OCI-LY3 (cell line): ENCODE results near the gene PDPN.

Experiments
- H2AFZ ChIP-seq: fragments of 200-600, 300-600 bp; shearing (Covaris generic); 2 replicates; pipeline ENCODE4 v1.6.0; 2014; ENCODE audit warnings: antibody characterized with exemption, low read depth, low read length
- H3K27ac ChIP-seq: fragments of 200-600, 300-600 bp; sonication (generic); 2 replicates; pipeline ENCODE4 v1.5.1; 2014; ENCODE audit warnings: mild to moderate bottlenecking, low read length, moderate library complexity, mixed read lengths
- H3K27me3 ChIP-seq: fragments of 200-600, 300-600 bp; sonication (generic); 2 replicates; pipeline ENCODE4 v1.6.1; 2014; ENCODE audit warnings: low read depth, low read length, mixed read lengths
- H3K36me3 ChIP-seq: fragments of 200-600, 300-600 bp; sonication (generic); replicated peaks from 2 replicates; pipeline ENCODE3; 2014; ENCODE audit warnings: low read depth, low read length, mixed read lengths
- H3K4me1 ChIP-seq: fragments of 300-600, 200-600 bp; sonication (generic); 2 replicates; pipeline ENCODE4 v1.6.1; 2014; ENCODE audit warnings: low read length, mixed read lengths
- H3K4me2 ChIP-seq: fragments of 200-600, 300-600 bp; sonication (generic); 2 replicates; pipeline ENCODE4 v1.6.1; 2014; ENCODE audit warnings: low read length, mixed read lengths
- H3K4me3 ChIP-seq: fragments of 300-600, 200-600 bp; sonication (generic); 2 replicates; pipeline ENCODE4 v1.5.1; 2014; ENCODE audit warnings: antibody characterized with exemption, mild to moderate bottlenecking, low read length, moderate library complexity
- H3K79me2 ChIP-seq: fragments of 300-600, 200-600 bp; shearing (Covaris generic); 2 replicates; pipeline ENCODE4 v1.6.1; 2014; ENCODE audit warnings: mild to moderate bottlenecking, low read length, mixed read lengths
- H3K9ac ChIP-seq: fragments of 300-600, 200-600 bp; shearing (Covaris generic); 2 replicates; pipeline ENCODE4 v1.6.0; 2014; ENCODE audit warnings: mild to moderate bottlenecking, low read length, moderate library complexity
- H3K9me3 ChIP-seq: fragments of 200-600, 300-600 bp; shearing (Covaris generic); 2 replicates; pipeline ENCODE4 v1.6.1; 2014; ENCODE audit warnings: low read length, mixed read lengths; ENCODE audit not compliant: insufficient read depth
- H4K20me1 ChIP-seq: fragments of 200-600, 300-600 bp; sonication (generic); 2 replicates; pipeline ENCODE4 v1.6.1; 2016; ENCODE audit warnings: low read length, mixed read lengths; ENCODE audit not compliant: insufficient read depth
- EZH2phosphoT487 ChIP-seq: fragments of 200-600 bp; shearing (Covaris generic); IDR thresholded peaks from 2 replicates; pipeline ENCODE4 v1.6.1; 2018; ENCODE audit warnings: antibody characterized with exemption, mixed run types, low read depth
- TF ChIP-seq, protein P1 (sequence below): fragments of 200-600, 300-600 bp; sonication (generic); IDR thresholded peaks from 2 replicates; pipeline ENCODE4 v1.5.1; 2014; ENCODE audit warnings: antibody characterized with exemption, low read length, low read depth

PDPN gene

DNA sequence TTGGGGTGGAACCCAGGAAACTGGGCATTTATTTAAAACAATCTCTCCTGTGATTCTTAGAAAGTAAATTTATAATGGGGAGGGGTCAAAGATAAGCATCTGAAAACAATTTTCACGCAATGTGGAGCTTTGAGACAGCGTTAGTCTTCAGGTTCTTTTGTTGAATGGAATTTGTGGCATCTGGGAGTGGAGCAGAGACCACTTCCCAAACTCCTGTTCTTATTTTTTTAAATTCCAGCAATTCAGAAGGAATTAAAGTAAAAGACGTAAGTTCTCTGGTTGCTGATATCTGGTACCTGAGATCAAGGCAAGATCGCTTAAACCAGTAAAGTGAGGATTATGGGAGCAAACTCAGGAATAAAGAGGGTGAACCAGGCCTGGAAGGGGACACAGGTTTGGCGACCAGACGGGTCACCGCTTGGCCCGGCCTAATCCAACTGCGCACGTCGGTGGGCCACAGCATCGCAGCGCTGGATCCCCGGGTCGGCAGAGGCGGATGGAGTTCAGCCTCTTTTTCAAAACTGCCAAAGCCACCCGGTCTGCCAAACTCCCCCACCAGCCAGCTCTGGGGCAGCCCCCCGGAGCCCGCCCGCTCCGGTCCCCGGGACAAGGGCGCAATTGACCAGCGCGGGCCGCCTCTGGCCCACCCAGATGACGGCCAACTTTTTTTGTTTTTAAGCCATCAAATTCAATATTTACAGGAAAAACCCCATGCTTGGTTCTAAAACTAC lies 754 bp upstream of the PDPN start:
- Histone ChIP-seq H3K79me2 (no peaks in the 10 kb centered on the region), H3K4me3 (no peak overlapping the region), H4K20me1 (no peaks in the 10 kb centered on the region), H3K9me3 (no peaks in the 10 kb centered on the region), H3K27ac (no peak overlapping the region), H3K4me1 (no peaks in the 10 kb centered on the region), H3K4me2 (no peak overlapping the region), H3K36me3 (no peaks in the 10 kb centered on the region), H3K27me3 (peaks cover 14% of the 10 kb centered on the region), H2AFZ (no peak overlapping the region), H3K9ac (no peak overlapping the region)
- no peak for TF ChIP-seq EZH2phosphoT487
- TF ChIP-seq, protein P1, sequence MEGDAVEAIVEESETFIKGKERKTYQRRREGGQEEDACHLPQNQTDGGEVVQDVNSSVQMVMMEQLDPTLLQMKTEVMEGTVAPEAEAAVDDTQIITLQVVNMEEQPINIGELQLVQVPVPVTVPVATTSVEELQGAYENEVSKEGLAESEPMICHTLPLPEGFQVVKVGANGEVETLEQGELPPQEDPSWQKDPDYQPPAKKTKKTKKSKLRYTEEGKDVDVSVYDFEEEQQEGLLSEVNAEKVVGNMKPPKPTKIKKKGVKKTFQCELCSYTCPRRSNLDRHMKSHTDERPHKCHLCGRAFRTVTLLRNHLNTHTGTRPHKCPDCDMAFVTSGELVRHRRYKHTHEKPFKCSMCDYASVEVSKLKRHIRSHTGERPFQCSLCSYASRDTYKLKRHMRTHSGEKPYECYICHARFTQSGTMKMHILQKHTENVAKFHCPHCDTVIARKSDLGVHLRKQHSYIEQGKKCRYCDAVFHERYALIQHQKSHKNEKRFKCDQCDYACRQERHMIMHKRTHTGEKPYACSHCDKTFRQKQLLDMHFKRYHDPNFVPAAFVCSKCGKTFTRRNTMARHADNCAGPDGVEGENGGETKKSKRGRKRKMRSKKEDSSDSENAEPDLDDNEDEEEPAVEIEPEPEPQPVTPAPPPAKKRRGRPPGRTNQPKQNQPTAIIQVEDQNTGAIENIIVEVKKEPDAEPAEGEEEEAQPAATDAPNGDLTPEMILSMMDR = no peak

DNA sequence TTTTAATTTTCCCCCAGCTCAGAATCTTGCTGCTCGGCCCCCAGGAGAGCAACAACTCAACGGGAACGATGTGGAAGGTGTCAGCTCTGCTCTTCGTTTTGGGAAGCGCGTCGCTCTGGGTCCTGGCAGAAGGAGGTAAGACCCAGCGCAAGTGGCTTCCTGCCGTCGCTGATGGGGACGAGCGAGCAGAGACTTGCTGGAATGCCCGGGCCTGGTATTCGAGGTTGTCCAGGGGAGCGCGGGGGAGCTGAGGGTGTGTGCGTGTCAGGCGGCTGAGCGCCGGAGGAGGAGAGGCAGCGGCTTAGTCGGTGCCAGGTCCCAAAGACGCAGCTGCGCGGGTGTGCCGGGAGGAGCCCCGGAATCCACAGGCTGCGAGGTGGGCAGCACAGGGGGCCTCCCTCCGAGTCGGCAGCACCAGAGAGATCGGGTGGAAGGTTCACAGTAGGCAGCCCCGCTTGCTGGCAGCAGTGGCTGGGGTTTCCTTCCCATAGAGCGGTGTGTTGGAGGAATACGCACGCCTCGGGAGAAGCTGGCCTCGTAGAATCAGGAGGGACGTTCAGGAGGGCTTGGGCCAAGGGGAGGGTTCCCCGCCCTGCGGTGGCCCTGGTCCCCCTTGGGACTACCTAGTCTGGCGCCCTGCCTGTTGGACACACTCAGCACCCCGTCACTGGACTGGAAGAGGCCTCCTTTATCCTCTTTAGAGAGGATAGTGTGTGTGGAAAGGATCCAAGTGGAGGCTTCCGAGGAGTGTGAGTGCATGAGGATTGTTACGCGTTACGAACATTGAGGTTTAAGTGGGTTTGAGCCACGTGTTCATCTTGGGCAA lies 547 bp downstream of the PDPN start:
- no peaks in the 10 kb centered on the region for H3K79me2 ChIP-seq
- no peak overlapping the region for H3K27ac ChIP-seq
- no peak overlapping the region for H3K4me2 ChIP-seq
- no peak overlapping the region for H3K9ac ChIP-seq
- H3K9me3 ChIP-seq = no peaks in the 10 kb centered on the region
- no peaks in the 10 kb centered on the region for H3K4me1 ChIP-seq
- H3K27me3 ChIP-seq = peaks cover 17% of the 10 kb centered on the region
- H4K20me1 ChIP-seq = no peaks in the 10 kb centered on the region
- H2AFZ ChIP-seq = no peak overlapping the region
- H3K4me3 ChIP-seq = no peak overlapping the region
- TF ChIP-seq EZH2phosphoT487 = no peak
- TF ChIP-seq, protein P1 = no peak
- H3K36me3 ChIP-seq = no peaks in the 10 kb centered on the region

DNA sequence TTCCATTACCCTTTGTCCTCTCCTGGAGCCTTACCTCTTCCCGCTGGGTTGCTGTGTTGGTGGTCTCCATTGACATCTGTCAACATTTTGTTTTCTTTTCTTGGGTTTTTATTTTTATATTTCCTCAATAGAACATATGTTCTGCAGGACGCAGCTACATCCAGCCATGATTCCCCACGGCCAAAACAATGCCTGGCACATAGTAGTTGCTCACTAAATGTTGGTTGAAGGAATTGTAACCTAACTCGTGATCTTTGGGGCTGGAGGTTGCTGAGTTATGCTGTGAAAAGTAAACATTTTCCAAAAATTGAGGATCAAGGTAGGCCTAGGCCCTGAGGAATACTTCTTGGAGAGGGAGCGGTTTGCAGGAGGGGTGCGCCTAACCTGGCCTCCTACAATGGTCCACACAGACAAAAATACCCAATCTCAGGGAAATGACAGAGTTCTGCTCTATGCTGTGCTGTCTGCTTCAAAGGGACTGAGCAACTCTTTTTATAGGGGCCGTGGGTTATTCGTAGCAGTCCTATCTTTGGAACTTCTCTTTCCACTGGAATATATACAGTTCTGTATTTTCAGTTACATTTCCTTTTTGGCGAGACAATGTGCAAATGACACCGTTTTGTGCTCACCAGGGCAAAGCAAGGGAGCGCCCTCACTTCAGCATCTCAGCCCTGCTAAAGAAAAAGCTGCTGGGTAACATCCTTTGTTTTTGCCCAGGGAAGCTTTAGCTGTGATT lies 1.4 kb downstream of the PDPN start:
- Histone ChIP-seq H2AFZ (no peak overlapping the region), H3K27ac (no peak overlapping the region), H3K4me3 (no peak overlapping the region), H3K4me2 (no peak overlapping the region), H3K9ac (no peak overlapping the region), H3K27me3 (peaks cover 14% of the 10 kb centered on the region), H3K79me2 (no peaks in the 10 kb centered on the region), H3K36me3 (no peaks in the 10 kb centered on the region), H3K9me3 (no peaks in the 10 kb centered on the region), H4K20me1 (no peaks in the 10 kb centered on the region), H3K4me1 (no peaks in the 10 kb centered on the region)
- TF ChIP-seq, protein P1 = no peak
- no peak for TF ChIP-seq EZH2phosphoT487

DNA sequence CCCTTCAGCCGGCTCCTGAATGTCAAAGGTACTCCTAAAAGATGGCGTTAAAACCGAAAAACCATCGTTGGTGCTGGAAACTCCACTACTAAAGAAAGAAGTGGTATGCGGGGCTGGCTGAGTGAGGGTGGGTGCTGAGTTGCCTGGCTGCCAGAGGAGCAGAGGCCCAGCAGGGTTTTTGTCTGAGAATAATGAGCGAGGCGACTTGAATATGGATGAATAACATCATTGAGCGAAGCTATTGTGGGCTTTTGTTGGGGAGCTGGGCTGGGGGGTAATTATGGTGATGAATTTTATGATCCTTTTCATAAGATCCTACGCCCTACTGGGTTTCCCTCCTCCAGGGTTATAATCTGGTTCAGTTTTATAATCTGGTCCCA lies 2.0 kb downstream of the PDPN start:
- no peak overlapping the region for H3K27ac ChIP-seq
- no peaks in the 10 kb centered on the region for H3K9me3 ChIP-seq
- H3K4me1 ChIP-seq = no peaks in the 10 kb centered on the region
- H3K27me3 ChIP-seq = peaks cover 13% of the 10 kb centered on the region; the same call in 1 of the 2 replicates
- H3K36me3 ChIP-seq = no peaks in the 10 kb centered on the region
- no peaks in the 10 kb centered on the region for H4K20me1 ChIP-seq
- no peak overlapping the region for H3K9ac ChIP-seq
- no peaks in the 10 kb centered on the region for H3K79me2 ChIP-seq
- no peak overlapping the region for H3K4me3 ChIP-seq
- H2AFZ ChIP-seq = no peak overlapping the region
- TF ChIP-seq EZH2phosphoT487 = no peak
- TF ChIP-seq, protein P1 = no peak
- H3K4me2 ChIP-seq = no peak overlapping the region
